Neural crest cell (in vitro differentiated cells): ENCODE results near the gene METTL13. TPM values are rescaled to one million over a fixed set of nuclear protein-coding genes. Genes with fewer than 3 reads are reported as not detected.

ENCODE experiments used
- DNase-seq: peaks from one replicate; pipeline ENCODE4 v3.0.0; 2021; ENCODE audit warnings: low read depth, mixed read lengths, low spot score
- H3K27ac Mint-ChIP-seq: one replicate; pipeline ENCODE4 v1.8.0; 2021; ENCODE audit warnings: mild to moderate bottlenecking, mixed read lengths; ENCODE audit not compliant: unreplicated experiment
- H3K27me3 Mint-ChIP-seq: 2 replicates; pipeline ENCODE4 v1.8.0; 2021; ENCODE audit warnings: low read depth, mild to moderate bottlenecking, mixed read lengths
- H3K36me3 Mint-ChIP-seq: 2 replicates; pipeline ENCODE4 v1.8.0; 2021; ENCODE audit warnings: low read depth, mild to moderate bottlenecking, mixed read lengths
- H3K4me1 Mint-ChIP-seq: 2 replicates; pipeline ENCODE4 v1.8.0; 2021; ENCODE audit warnings: mixed read lengths
- H3K4me3 Mint-ChIP-seq: one replicate; pipeline ENCODE4 v1.8.0; 2021; ENCODE audit warnings: mild to moderate bottlenecking, mixed read lengths
- H3K9me3 Mint-ChIP-seq: 2 replicates; pipeline ENCODE4 v1.8.0; 2021; ENCODE audit warnings: mixed read lengths
- CTCF ChIP-seq: fragments of 200-600 bp; sonication (generic); conservative IDR thresholded peaks from 2 replicates; pipeline ENCODE4 v1.5.0; 2021; ENCODE audit warnings: antibody characterized with exemption, mild to moderate bottlenecking
- total RNA-seq: library from RNA; stranded (reverse); gene quantifications from 2 replicates; pipeline ENCODE4 v1.2.1, GENCODE V29; 2021

METTL13 gene
- total RNA-seq, 1 donor from 2014 or later: 35.6 TPM

DNA sequence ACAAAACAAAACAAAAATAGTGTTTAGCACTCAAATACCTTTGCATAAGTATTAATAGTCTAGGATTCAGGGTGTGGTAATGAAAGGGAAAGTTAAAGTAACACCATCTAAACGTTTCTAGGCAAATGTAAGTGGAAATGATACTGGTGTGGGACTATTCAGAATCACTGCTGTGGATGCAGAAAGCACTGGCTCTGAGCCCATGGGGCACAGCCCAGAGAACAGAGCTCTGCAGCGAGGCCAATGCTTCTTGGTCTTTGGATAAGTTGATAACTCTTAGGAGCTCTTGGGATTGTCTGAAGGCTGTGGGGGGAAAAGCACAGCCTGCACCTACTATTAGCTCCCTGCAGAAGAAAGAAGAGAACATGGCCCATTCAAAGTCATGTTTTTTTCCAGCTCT, 38.5 kb downstream of the METTL13 start:
- H3K27ac Mint-ChIP-seq: no peak overlapping the region
- H3K36me3 Mint-ChIP-seq: peaks cover 2% of the 10 kb centered on the region
- DNase-seq: no peak
- TF ChIP-seq CTCF: no peak
- peaks cover 11% of the 10 kb centered on the region for H3K4me1 Mint-ChIP-seq
- peaks cover 5% of the 10 kb centered on the region for H3K9me3 Mint-ChIP-seq
- H3K4me3 Mint-ChIP-seq: no peak overlapping the region
- no peaks in the 10 kb centered on the region for H3K27me3 Mint-ChIP-seq

DNA sequence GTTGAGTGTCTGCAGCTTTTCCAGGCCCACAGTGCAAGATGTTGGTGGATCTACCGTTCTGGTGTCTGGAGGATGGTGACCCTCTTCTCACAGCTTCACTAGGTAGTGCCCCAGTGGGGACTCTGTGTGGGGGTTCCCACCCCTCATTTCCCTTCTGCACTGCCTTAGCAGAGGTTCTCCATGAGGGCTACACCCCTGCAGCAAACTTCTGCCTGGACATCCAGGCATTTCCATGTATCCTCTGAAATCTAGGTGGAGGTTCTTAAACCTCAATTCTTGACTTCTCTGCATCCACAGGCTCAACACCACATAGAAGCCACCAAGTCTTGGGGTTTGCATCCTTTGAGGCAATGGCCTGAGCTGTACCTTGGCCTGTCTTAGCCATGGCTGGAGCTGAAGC, 45.5 kb downstream of the METTL13 start:
- peaks cover 31% of the 10 kb centered on the region for H3K9me3 Mint-ChIP-seq
- H3K4me1 Mint-ChIP-seq: no peaks in the 10 kb centered on the region
- DNase-seq: no peak
- H3K27ac Mint-ChIP-seq: no peak overlapping the region
- no peaks in the 10 kb centered on the region for H3K27me3 Mint-ChIP-seq
- H3K4me3 Mint-ChIP-seq: no peak overlapping the region
- TF ChIP-seq CTCF: no peak
- peaks cover 25% of the 10 kb centered on the region for H3K36me3 Mint-ChIP-seq

GRCh38 chr1:171828794-171829193, 47.3 kb downstream of the METTL13 start:
- H3K4me1 Mint-ChIP-seq: peaks cover 6% of the 10 kb centered on the region
- peaks cover 25% of the 10 kb centered on the region for H3K36me3 Mint-ChIP-seq
- H3K9me3 Mint-ChIP-seq: peaks cover 31% of the 10 kb centered on the region
- H3K27me3 Mint-ChIP-seq: no peaks in the 10 kb centered on the region
- no peak for DNase-seq
- TF ChIP-seq CTCF: no peak
- no peak overlapping the region for H3K4me3 Mint-ChIP-seq
- H3K27ac Mint-ChIP-seq: no peak overlapping the region

DNA sequence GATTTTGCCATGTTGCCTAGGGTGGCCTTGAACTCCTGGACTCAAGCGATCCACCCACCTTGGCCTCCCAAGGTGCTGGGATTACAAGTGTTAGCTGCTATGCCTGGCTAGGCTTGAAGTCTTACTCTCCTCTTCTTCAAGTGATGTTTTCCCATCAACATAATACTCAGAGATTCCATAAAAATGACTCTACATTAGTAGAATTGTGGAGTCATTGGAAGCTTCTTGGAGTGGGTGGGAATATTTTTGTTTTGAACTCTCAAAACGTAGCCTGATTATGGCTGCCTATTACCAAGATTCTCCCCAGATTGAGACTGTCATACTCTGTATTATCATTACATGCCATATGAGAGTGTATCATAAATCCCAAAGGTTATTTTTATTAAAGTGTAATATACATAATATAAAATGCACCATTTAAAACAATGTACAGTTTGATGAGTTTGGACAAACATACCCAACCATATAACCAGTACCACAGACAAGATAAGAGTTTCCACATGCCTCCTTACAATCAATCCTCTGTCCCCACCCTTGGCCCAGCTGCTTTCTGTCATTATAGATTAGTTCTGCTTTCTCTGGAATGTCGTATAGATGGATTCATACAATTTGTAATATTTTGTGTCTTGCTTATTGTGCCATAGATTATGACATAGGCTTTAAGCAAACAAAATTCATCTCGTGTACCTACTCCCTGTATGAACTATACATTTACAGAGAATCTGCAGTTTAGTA, 51.8 kb downstream of the METTL13 start:
- H3K36me3 Mint-ChIP-seq: peaks cover 8% of the 10 kb centered on the region
- no peak for DNase-seq
- H3K4me3 Mint-ChIP-seq: no peak overlapping the region
- no peak overlapping the region for H3K27ac Mint-ChIP-seq
- H3K4me1 Mint-ChIP-seq: peaks cover 6% of the 10 kb centered on the region
- TF ChIP-seq CTCF: no peak
- peaks cover 6% of the 10 kb centered on the region for H3K9me3 Mint-ChIP-seq
- no peaks in the 10 kb centered on the region for H3K27me3 Mint-ChIP-seq

DNA sequence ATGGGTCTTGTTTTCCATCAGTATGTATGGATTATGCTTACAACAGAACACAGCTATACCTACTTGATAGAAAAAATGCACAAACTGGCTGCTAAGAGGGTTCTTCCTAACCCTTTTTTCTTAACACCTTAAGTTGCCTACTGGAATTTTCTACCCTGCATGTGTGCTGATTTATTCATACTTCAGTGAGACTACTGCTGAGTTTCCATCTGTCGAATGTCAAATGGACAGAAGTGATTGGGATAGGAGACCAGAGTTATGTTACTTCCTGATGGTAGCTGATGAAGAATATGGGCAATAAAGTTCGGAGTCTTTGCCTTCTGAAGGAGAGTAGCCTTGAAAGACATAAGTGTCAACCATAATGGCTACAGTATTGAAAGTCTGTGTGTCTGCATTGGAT, 53.4 kb downstream of the METTL13 start:
- Mint-ChIP-seq H3K27me3 (peaks cover 3% of the 10 kb centered on the region), H3K36me3 (peaks cover 2% of the 10 kb centered on the region), H3K4me1 (peaks cover 6% of the 10 kb centered on the region), H3K27ac (no peak overlapping the region), H3K9me3 (no peaks in the 10 kb centered on the region), H3K4me3 (no peak overlapping the region)
- TF ChIP-seq CTCF: no peak
- no peak for DNase-seq
